CD4-positive, alpha-beta T cell treated with Interleukin-4 for 1 hour (primary cell): ENCODE results near the gene VEGFB.

Experiments
- DNase-seq, 2 donors: peaks; one replicate each; pipeline ENCODE4 v3.0.0-alpha.2; 2020 to 2022

VEGFB gene

DNA sequence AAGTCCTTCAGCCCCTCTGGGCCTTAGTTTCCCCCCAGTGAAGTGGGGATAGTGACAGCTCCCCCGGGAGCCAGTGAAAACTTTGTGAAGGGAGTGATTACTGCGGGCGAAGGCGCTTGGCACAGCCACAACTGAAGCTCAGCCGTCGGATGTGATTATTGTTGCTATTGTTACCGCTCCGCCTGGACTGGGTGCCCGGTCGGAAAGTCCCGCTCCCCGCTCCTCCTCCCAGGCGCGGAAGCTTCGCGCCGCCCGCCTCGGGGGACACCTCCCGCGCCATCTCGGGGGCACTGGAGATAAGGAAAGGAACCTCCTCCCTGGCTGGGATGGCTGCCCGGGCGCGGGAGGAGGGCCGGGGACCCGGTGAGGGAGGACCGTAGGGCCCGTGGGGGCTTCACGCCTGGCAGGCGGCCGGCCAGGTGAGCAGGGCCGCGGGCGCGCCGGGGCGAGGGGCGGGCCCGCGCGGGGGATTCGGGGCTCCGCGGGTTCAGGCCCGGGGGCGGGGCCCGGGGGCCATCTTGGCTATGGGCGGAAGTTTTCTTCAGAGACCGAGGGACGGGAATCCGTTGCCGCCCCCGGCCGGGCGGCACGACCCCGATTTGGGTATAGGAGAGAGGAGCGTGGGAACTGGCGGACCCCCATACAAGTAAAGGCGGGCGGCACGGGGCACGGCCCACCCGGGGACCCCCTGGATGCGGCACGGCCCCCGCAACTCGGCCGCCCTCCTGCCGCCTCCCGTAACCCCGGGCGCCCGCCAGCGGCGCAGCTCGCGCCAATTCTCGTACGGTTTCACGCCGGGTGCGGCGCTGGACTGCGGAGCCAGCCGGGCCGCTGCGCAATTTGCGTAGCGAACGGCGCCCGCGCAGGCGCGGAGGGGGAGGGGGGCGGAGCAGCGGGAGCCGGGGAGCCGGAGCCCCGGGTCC lies 50.8 kb downstream of the VEGFB start, which contains the start of gene GPR137:
TSS of gene GPR137 (plus strand) at position 887 of the 923 bp plus-strand sequence. CDS start 677 bp downstream, outside the sequence.
- peak; percentile 91 to 93 for DNase-seq

DNA sequence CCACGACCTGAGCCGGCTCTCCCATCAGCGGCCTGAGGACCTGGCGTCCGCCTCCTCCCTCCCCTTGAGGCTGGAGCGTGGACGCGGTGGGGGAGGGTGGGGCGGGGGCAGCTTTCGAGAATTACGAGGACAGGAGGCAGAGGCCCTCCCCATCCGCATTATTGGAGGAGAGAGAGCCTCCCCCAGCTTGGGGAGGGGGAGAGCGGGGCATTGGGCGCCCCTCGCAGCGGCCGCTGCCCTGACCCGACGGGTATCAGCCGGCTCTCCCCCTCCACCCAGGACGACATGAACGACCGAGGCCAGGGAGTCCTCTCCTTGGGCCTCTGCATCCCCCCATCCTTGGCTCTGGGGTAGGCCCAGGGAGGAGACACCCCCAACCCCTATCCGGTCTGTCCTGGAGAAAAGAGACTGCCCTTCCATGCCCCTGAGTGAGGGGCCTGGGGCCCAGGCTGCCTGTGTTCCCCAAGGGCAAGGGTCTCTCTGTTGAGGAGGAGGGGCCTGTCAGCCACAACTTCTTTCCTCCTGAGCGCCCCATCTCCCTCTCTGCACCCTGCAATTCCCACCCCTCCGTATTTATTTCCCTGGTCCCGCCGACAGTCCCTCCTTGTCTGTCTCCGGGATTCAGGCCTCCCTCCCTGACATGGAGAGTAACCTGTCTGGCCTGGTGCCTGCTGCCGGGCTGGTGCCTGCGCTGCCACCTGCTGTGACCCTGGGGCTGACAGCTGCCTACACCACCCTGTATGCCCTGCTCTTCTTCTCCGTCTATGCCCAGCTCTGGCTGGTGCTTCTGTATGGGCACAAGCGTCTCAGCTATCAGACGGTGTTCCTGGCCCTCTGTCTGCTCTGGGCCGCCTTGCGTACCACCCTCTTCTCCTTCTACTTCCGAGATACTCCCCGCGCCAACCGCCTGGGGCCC lies 51.8 kb downstream of the VEGFB start:
- no peak for DNase-seq

DNA sequence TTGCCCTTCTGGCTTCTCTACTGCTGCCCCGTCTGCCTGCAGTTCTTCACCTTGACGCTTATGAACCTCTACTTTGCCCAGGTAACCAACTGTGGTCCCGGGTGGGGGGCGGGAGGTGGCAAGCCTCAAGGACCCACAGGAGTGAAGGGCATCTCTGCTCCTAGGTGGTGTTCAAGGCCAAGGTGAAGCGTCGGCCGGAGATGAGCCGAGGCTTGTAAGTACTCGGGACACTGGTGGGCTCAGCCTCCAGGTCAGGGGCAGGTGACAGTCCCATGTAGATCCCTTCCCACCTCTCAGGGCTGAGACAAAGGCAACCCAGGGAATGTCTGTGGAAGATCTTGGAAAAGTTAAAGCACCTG lies 52.4 kb downstream of the VEGFB start:
- no peak for DNase-seq

DNA sequence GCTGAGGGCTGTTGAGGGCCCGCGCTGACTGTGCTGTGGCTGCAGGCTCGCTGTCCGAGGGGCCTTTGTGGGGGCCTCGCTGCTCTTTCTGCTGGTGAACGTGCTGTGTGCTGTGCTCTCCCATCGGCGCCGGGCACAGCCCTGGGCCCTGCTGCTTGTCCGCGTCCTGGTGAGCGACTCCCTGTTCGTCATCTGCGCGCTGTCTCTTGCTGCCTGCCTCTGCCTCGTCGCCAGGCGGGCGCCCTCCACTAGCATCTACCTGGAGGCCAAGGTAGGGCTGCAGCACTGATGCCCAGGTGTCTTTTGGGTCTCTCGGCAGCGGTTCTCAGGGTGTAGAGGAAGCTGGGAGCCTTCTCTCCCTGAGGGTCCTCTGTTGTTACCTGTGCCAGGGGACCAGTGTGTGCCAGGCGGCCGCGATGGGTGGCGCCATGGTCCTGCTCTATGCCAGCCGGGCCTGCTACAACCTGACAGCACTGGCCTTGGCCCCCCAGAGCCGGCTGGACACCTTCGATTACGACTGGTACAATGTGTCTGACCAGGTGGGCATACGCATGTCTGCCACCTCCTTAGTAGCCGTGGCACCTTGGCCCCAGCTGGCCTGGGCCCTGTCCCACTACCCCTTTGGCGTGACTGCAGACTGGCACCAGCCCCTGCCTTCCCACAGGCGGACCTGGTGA lies 53.4 kb downstream of the VEGFB start:
- DNase-seq = no peak

DNA sequence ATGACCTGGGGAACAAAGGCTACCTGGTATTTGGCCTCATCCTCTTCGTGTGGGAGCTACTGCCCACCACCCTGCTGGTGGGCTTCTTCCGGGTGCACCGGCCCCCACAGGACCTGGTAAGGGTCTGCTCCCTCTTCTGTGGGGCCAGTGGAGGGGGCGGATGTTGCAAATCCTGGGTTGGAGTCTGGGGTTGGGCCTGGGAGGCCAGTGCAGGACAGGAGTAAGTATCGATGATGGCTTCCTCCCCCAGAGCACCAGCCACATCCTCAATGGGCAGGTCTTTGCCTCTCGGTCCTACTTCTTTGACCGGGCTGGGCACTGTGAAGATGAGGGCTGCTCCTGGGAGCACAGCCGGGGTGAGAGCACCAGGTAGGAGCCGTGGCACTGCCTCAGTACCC lies 54.0 kb downstream of the VEGFB start:
- DNase-seq = no peak
